Lung (tissue), 12 donors: Measurements from ENCODE around the gene PTBP2. TPM values are rescaled to one million over a fixed set of nuclear protein-coding genes. Genes with fewer than 3 reads are reported as not detected.
"Not testable (repeated sequence)": the region's sequence is repeated elsewhere in the genome, so short reads cannot be mapped to it uniquely, and the experiment has no call there.

ENCODE experiments used
- ATAC-seq: fragments of 200-7000 bp; cut with Tn5 transposase; one replicate; pipeline ENCODE4 v1.9.1; 2020; ENCODE audit warnings: moderate number of reproducible peaks; ENCODE audit not compliant: insufficient read depth, low FRiP score
- DNase-seq, 3 donors: peaks; one replicate each; pipeline ENCODE4 v3.0.0-alpha.2; 2013 to 2017
- H3K27ac ChIP-seq, 2 donors: one replicate each; pipeline ENCODE4 v1.5.1; 2013; ENCODE audit warnings: mild to moderate bottlenecking in 2 of 2, moderate library complexity in 2 of 2, control low read depth in 1 of 2, inconsistent platforms in 1 of 2, low read depth in 1 of 2, low read length in 1 of 2
- H3K27me3 ChIP-seq, 3 donors: one replicate each; pipeline ENCODE4 v1.5.1; 2013; ENCODE audit warnings: low read length in 2 of 3; ENCODE audit not compliant: control insufficient read depth in 3 of 3, insufficient read depth in 3 of 3
- H3K36me3 ChIP-seq, 4 donors: one replicate each; pipeline ENCODE4 v1.5.1; 2013; ENCODE audit warnings: low read length in 4 of 4, mild to moderate bottlenecking in 1 of 4, moderate library complexity in 1 of 4; ENCODE audit not compliant: control insufficient read depth in 4 of 4, insufficient read depth in 4 of 4
- H3K4me1 ChIP-seq, 5 donors: one replicate each; pipeline ENCODE4 v1.5.1; 2013; ENCODE audit warnings: low read length in 5 of 5, mild to moderate bottlenecking in 2 of 5, moderate library complexity in 1 of 5; ENCODE audit not compliant: control insufficient read depth in 5 of 5, insufficient read depth in 5 of 5
- H3K4me3 ChIP-seq: one replicate; pipeline ENCODE4 v1.5.1; 2013; ENCODE audit warnings: mild to moderate bottlenecking, control low read depth, moderate library complexity
- H3K9ac ChIP-seq, 2 donors: one replicate each; pipeline ENCODE4 v1.5.1; 2013; ENCODE audit warnings: low read length in 2 of 2, control low read depth in 1 of 2; ENCODE audit not compliant: insufficient read depth in 1 of 2
- H3K9me3 ChIP-seq, 4 donors: one replicate each; pipeline ENCODE4 v1.5.1; 2013; ENCODE audit warnings: low read length in 3 of 4, mild to moderate bottlenecking in 1 of 4, moderate library complexity in 1 of 4; ENCODE audit not compliant: control insufficient read depth in 4 of 4, insufficient read depth in 3 of 4
- CTCF ChIP-seq: IDR thresholded peaks from 2 replicates; pipeline ENCODE4 v1.5.1; 2012; ENCODE audit warnings: mild to moderate bottlenecking; ENCODE audit errors: control extremely low read depth, extremely low read depth
- WGBS, 2 donors: extraction: QIAGEN DNeasy Blood & Tissue Kit; methylation state at CpG; one replicate each; pipeline ENCODE4 v1.1.7; 2013; 5-methylcytosine and 5-hydroxymethylcytosine counted together
- polyA plus RNA-seq, 2 donors: library from polyadenylated mRNA; stranded (reverse); fragments of 200-250 nt; gene quantifications; one replicate each; pipeline ENCODE4 v1.2.1, GENCODE V29; 2013
- total RNA-seq, 2 donors: library from RNA; depleted of rRNA in 1 of 2; stranded (reverse); fragments of >200 nt in 1 of 2; gene quantifications; one replicate each; pipeline ENCODE4 v1.2.1, GENCODE V29; 2014 to 2021
- donor health status: control.
- donor health status: control.
- donor health status: Bipolar disorder and iron deficiency.
- donor health status: healthy.
- donor health status: DM: yes; HTN: yes; CAD: no.

PTBP2 gene
- total and polyA plus RNA-seq, 4 donors = 5.7 to 79.7 (median 14.6) TPM

GRCh38 chr1:96782856-96783255 is 61.3 kb downstream of the PTBP2 start:
- no peak for ATAC-seq
- peaks cover 3 to 48% (median 24%) of the 10 kb centered on the region in 4 donors for H3K36me3 ChIP-seq

GRCh38 chr1:96790599-96790998 is 69.0 kb downstream of the PTBP2 start:
- no peaks in the 10 kb centered on the region for H3K27me3 ChIP-seq
- H3K9ac ChIP-seq = no peak overlapping the region
- no peak overlapping the region for H3K27ac ChIP-seq
- DNase-seq (no peak), ATAC-seq (no peak)
- H3K36me3 ChIP-seq = peaks cover 3 to 27% (median 5%) of the 10 kb centered on the region in 4 donors
- WGBS, 2 donors = 98% methylated on average over 2 of the region's 2 CpGs
- no peaks in the 10 kb centered on the region for H3K9me3 ChIP-seq
- no peak for TF ChIP-seq CTCF
- H3K4me3 ChIP-seq = no peak overlapping the region
- H3K4me1 ChIP-seq = no peaks in the 10 kb centered on the region

More at GRCh38 chr1:96782856-96783255, 61.3 kb downstream of the PTBP2 start:
- Histone ChIP-seq H3K9me3 (no peaks in the 10 kb centered on the region), H3K4me3 (no peak overlapping the region), H3K27me3 (no peaks in the 10 kb centered on the region), H3K4me1 (no peaks in the 10 kb centered on the region), H3K27ac (no peak overlapping the region), H3K9ac (no peak overlapping the region)
- TF ChIP-seq CTCF = no peak
- DNase-seq = no peak

- Histone ChIP-seq H3K4me3 (no peak overlapping the region), H3K9me3 (no peaks in the 10 kb centered on the region), H3K4me1 (no peaks in the 10 kb centered on the region), H3K36me3 (peaks cover 0 to 20% (median 2%) of the 10 kb centered on the region in 4 donors), H3K27ac (no peak overlapping the region), H3K9ac (no peak overlapping the region), H3K27me3 (no peaks in the 10 kb centered on the region)
- no peak for ATAC-seq
- 97 to 99% methylated on average over 4 of the region's 4 CpGs for WGBS, 2 donors
- no peak for TF ChIP-seq CTCF
- DNase-seq = no peak
These were observed 70.6 kb downstream of the PTBP2 start for GRCh38 chr1:96792220-96792619.

- not testable (repeated sequence) for H3K4me3 ChIP-seq, H3K4me1 ChIP-seq, H3K27me3 ChIP-seq, H3K9ac ChIP-seq, H3K27ac ChIP-seq, H3K9me3 ChIP-seq, DNase-seq, ATAC-seq
- H3K36me3 ChIP-seq = peaks cover 3 to 11% (median 5%) of the 10 kb centered on the region in 4 donors
- 97 to 100% methylated on average over 8 to 10 of the region's 14 CpGs for WGBS, 2 donors
These were observed 80.1 kb downstream of the PTBP2 start for GRCh38 chr1:96801696-96802095.
